Left forelimb (tissue), 1 donor: ENCODE measurements around the gene LHFPL3.
"Not testable (repeated sequence)": the region's sequence is repeated elsewhere in the genome, so short reads cannot be mapped to it uniquely, and the experiment has no call there.

Source experiments
- DNase-seq: peaks from one replicate; pipeline ENCODE4 v3.0.0-alpha.2; 2018; ENCODE audit warnings: low spot score

The LHFPL3 gene

GRCh38 chr7:104328296-104328969 is at the start of gene LHFPL3:
LHFPL3 (plus strand) TSS chr7:104328603.
- no peak for DNase-seq

GRCh38 chr7:104281685-104282084 is 46.7 kb upstream of the LHFPL3 start:
- not testable (repeated sequence) for DNase-seq

GRCh38 chr7:104286839-104287238 is 41.6 kb upstream of the LHFPL3 start:
- no peak for DNase-seq

- no peak for DNase-seq
Measured at GRCh38 chr7:104288137-104288536, 40.3 kb upstream of the LHFPL3 start.

GRCh38 chr7:104294291-104294690 is 34.1 kb upstream of the LHFPL3 start:
- DNase-seq: no peak

- DNase-seq: no peak
Measured at GRCh38 chr7:104296266-104296665, 32.1 kb upstream of the LHFPL3 start.

GRCh38 chr7:104296900-104297299 is 31.5 kb upstream of the LHFPL3 start:
- DNase-seq: no peak

GRCh38 chr7:104299323-104299722 is 29.1 kb upstream of the LHFPL3 start:
- DNase-seq: no peak

GRCh38 chr7:104299777-104300176 is 28.6 kb upstream of the LHFPL3 start:
- no peak for DNase-seq

GRCh38 chr7:104306793-104307192 is 21.6 kb upstream of the LHFPL3 start:
- DNase-seq: no peak

GRCh38 chr7:104317948-104318629 is 10.3 kb upstream of the LHFPL3 start:
- DNase-seq: no peak

- DNase-seq: no peak
Measured at GRCh38 chr7:104327534-104327933, 869 bp upstream of the LHFPL3 start.

GRCh38 chr7:104327938-104328295 is 486 bp upstream of the LHFPL3 start:
- DNase-seq: no peak

GRCh38 chr7:104328970-104329825 is 795 bp downstream of the LHFPL3 start:
- DNase-seq: no peak

GRCh38 chr7:104341546-104341945 is 13.1 kb downstream of the LHFPL3 start:
- no peak for DNase-seq

GRCh38 chr7:104352736-104353135 is 24.3 kb downstream of the LHFPL3 start:
- DNase-seq: no peak

- DNase-seq: no peak
Measured at GRCh38 chr7:104357166-104357565, 28.8 kb downstream of the LHFPL3 start.

- no peak for DNase-seq
Measured at GRCh38 chr7:104358446-104359132, 30.2 kb downstream of the LHFPL3 start.

GRCh38 chr7:104362756-104363155 is 34.4 kb downstream of the LHFPL3 start:
- DNase-seq: no peak

GRCh38 chr7:104363355-104363754 is 35.0 kb downstream of the LHFPL3 start:
- DNase-seq: no peak

- no peak for DNase-seq
Measured at GRCh38 chr7:104366390-104366789, 38.0 kb downstream of the LHFPL3 start.

- no peak for DNase-seq
Measured at GRCh38 chr7:104367926-104368325, 39.5 kb downstream of the LHFPL3 start.
